ENCODE results near the gene GLYR1.
"Not testable (repeated sequence)": the region's sequence is repeated elsewhere in the genome, so short reads cannot be mapped to it uniquely, and the experiment has no call there.

The GLYR1 gene

GRCh38 chr16:4787627-4788482 is 59.2 kb downstream of the GLYR1 start, which contains the start of gene SEPTIN12:
SEPTIN12 (minus strand) TSS chr16:4788345; CDS start chr16:4787645, 700 bp downstream.
- TF ChIP-seq CTCF (IDR thresholded peaks at IDR 0.05; ENCODE audit: insufficient read depth, missing control alignments): no peak
- FAIRE-seq: no peak
- DNase-seq (ENCODE audit: insufficient read length, low spot score): no peak

- DNase-seq (ENCODE audit: insufficient read length, low spot score) (no peak), FAIRE-seq (no peak)
- no peak for TF ChIP-seq CTCF (IDR thresholded peaks at IDR 0.05; ENCODE audit: insufficient read depth, missing control alignments)
Measured at GRCh38 chr16:4787068-4787467, 60.0 kb downstream of the GLYR1 start.

- no peak for TF ChIP-seq CTCF (IDR thresholded peaks at IDR 0.05; ENCODE audit: insufficient read depth, missing control alignments)
- FAIRE-seq (no peak), DNase-seq (ENCODE audit: insufficient read length, low spot score) (no peak)
Measured at GRCh38 chr16:4785758-4786433, 61.2 kb downstream of the GLYR1 start.

- FAIRE-seq; DNase-seq (ENCODE audit: insufficient read length, low spot score): not testable (repeated sequence)
Measured at GRCh38 chr16:4784444-4784987, 62.6 kb downstream of the GLYR1 start.

GRCh38 chr16:4783951-4784336 is 63.1 kb downstream of the GLYR1 start:
- TF ChIP-seq CTCF (IDR thresholded peaks at IDR 0.05; ENCODE audit: insufficient read depth, missing control alignments): no peak
- DNase-seq (ENCODE audit: insufficient read length, low spot score) (no peak), FAIRE-seq (no peak)

GRCh38 chr16:4783251-4783950 is 63.7 kb downstream of the GLYR1 start:
- no peak for FAIRE-seq
- TF ChIP-seq CTCF (IDR thresholded peaks at IDR 0.05; ENCODE audit: insufficient read depth, missing control alignments): no peak

GRCh38 chr16:4780235-4780634 is 66.9 kb downstream of the GLYR1 start:
- DNase-seq (ENCODE audit: insufficient read length, low spot score) (no peak), FAIRE-seq (no peak)
- no peak for TF ChIP-seq CTCF (IDR thresholded peaks at IDR 0.05; ENCODE audit: insufficient read depth, missing control alignments)

More at GRCh38 chr16:4783251-4783950, 63.7 kb downstream of the GLYR1 start:
- DNase-seq (ENCODE audit: insufficient read length, low spot score): no peak
